Gastrocnemius medialis (tissue), 4 donors: ENCODE results near the gene MED12L.

Experiments
- POLR2A ChIP-seq, 2 donors: fragments of 450-650 bp; IDR thresholded peaks; one replicate each; pipeline ENCODE4 v1.6.1; 2017; ENCODE audit warnings: antibody characterized with exemption in 2 of 2, mild to moderate bottlenecking in 2 of 2, moderate library complexity in 2 of 2
- TF ChIP-seq, protein P1 (sequence below), 5 experiments: fragments of 450-650 bp in 3 of 5; fragments of 200-600 bp in 2 of 5; sonication (generic) in 2 of 5; IDR thresholded peaks in 4 of 5; conservative IDR thresholded peaks in 1 of 5; 1 replicate in 4 of 5; 2 replicates in 1 of 5; pipeline ENCODE4 v1.5.1; 2016 to 2019; ENCODE audit warnings: antibody characterized with exemption in 5 of 5, mild to moderate bottlenecking in 3 of 5, moderate library complexity in 3 of 5

DNA sequence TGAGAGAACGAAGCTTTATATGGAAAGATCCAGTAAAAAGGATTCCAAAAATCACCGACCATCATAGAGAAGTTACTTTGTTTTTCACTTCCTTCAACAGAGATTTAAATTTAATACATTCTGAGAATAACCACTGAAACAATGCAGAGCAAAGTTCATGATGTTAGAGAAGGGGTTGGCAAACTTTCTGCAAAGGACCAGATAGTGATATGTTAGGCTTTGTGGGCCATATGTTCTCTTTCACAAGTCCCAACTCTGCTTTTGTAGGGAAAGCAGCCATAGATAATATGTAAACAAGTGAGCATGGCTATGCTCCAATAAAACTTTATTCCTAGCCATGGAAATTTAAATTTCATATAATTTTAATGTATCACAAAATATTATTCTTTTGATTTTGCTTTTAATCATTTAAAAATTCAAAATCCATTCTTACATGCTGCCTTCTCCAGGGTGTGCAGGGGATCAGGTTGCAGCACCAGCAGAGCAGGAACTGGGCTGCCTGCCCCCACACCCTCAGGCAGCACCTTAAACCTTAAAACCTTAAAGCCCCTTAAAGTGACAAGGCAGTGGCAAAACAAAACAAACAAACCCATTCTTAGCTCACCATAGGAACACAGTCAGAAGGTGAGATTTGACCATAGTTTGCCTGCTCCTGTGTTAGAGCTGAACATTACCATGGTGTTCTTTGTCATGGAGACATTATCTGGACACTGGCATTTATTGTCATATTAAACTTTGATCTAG, 392.3 kb downstream of the MED12L start:
- TF ChIP-seq, protein P1, sequence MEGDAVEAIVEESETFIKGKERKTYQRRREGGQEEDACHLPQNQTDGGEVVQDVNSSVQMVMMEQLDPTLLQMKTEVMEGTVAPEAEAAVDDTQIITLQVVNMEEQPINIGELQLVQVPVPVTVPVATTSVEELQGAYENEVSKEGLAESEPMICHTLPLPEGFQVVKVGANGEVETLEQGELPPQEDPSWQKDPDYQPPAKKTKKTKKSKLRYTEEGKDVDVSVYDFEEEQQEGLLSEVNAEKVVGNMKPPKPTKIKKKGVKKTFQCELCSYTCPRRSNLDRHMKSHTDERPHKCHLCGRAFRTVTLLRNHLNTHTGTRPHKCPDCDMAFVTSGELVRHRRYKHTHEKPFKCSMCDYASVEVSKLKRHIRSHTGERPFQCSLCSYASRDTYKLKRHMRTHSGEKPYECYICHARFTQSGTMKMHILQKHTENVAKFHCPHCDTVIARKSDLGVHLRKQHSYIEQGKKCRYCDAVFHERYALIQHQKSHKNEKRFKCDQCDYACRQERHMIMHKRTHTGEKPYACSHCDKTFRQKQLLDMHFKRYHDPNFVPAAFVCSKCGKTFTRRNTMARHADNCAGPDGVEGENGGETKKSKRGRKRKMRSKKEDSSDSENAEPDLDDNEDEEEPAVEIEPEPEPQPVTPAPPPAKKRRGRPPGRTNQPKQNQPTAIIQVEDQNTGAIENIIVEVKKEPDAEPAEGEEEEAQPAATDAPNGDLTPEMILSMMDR (IDR thresholded peaks at IDR 0.05 in 4 of 5, conservative IDR thresholded peaks at IDR 0.05 in 1 of 5) = no peak
- no peak for TF ChIP-seq POLR2A (IDR thresholded peaks at IDR 0.05)
